OCI-LY3 (cell line): ENCODE measurements around the gene ZGLP1.

ENCODE experiments used
- H2AFZ ChIP-seq: fragments of 200-600, 300-600 bp; shearing (Covaris generic); 2 replicates; pipeline ENCODE4 v1.6.0; 2014; ENCODE audit warnings: antibody characterized with exemption, low read depth, low read length
- H3K27ac ChIP-seq: fragments of 200-600, 300-600 bp; sonication (generic); 2 replicates; pipeline ENCODE4 v1.5.1; 2014; ENCODE audit warnings: mild to moderate bottlenecking, low read length, moderate library complexity, mixed read lengths
- H3K27me3 ChIP-seq: fragments of 200-600, 300-600 bp; sonication (generic); 2 replicates; pipeline ENCODE4 v1.6.1; 2014; ENCODE audit warnings: low read depth, low read length, mixed read lengths
- H3K36me3 ChIP-seq: fragments of 200-600, 300-600 bp; sonication (generic); replicated peaks from 2 replicates; pipeline ENCODE3; 2014; ENCODE audit warnings: low read depth, low read length, mixed read lengths
- H3K4me1 ChIP-seq: fragments of 300-600, 200-600 bp; sonication (generic); 2 replicates; pipeline ENCODE4 v1.6.1; 2014; ENCODE audit warnings: low read length, mixed read lengths
- H3K4me2 ChIP-seq: fragments of 200-600, 300-600 bp; sonication (generic); 2 replicates; pipeline ENCODE4 v1.6.1; 2014; ENCODE audit warnings: low read length, mixed read lengths
- H3K4me3 ChIP-seq: fragments of 300-600, 200-600 bp; sonication (generic); 2 replicates; pipeline ENCODE4 v1.5.1; 2014; ENCODE audit warnings: antibody characterized with exemption, mild to moderate bottlenecking, low read length, moderate library complexity
- H3K79me2 ChIP-seq: fragments of 300-600, 200-600 bp; shearing (Covaris generic); 2 replicates; pipeline ENCODE4 v1.6.1; 2014; ENCODE audit warnings: mild to moderate bottlenecking, low read length, mixed read lengths
- H3K9ac ChIP-seq: fragments of 300-600, 200-600 bp; shearing (Covaris generic); 2 replicates; pipeline ENCODE4 v1.6.0; 2014; ENCODE audit warnings: mild to moderate bottlenecking, low read length, moderate library complexity
- H3K9me3 ChIP-seq: fragments of 200-600, 300-600 bp; shearing (Covaris generic); 2 replicates; pipeline ENCODE4 v1.6.1; 2014; ENCODE audit warnings: low read length, mixed read lengths; ENCODE audit not compliant: insufficient read depth
- H4K20me1 ChIP-seq: fragments of 200-600, 300-600 bp; sonication (generic); 2 replicates; pipeline ENCODE4 v1.6.1; 2016; ENCODE audit warnings: low read length, mixed read lengths; ENCODE audit not compliant: insufficient read depth
- EZH2phosphoT487 ChIP-seq: fragments of 200-600 bp; shearing (Covaris generic); IDR thresholded peaks from 2 replicates; pipeline ENCODE4 v1.6.1; 2018; ENCODE audit warnings: antibody characterized with exemption, mixed run types, low read depth
- TF ChIP-seq, protein P1 (sequence below): fragments of 200-600, 300-600 bp; sonication (generic); IDR thresholded peaks from 2 replicates; pipeline ENCODE4 v1.5.1; 2014; ENCODE audit warnings: antibody characterized with exemption, low read length, low read depth

ZGLP1 gene

DNA sequence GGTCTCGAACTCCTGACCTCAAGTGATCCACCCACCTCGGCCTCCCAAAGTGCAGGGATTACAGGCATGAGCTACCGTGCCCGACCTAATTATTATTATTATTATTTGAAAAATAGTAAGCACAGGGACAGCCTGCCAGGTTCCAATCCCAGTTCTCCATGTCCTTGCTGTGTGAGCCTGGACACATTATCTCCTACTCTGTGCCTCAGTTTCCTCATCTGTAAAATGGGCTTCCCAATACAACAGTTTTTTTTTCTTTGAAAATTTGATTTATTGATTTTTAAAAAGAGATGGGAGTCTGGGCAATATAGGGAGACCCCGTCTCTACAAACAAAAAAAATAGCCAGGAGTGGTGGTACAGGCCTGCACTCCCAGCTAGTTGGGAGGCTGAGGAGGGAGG lies 3.3 kb downstream of the ZGLP1 start:
- no peak overlapping the region for H3K27ac ChIP-seq
- H2AFZ ChIP-seq = no peak overlapping the region
- H3K9me3 ChIP-seq = no peaks in the 10 kb centered on the region
- no peaks in the 10 kb centered on the region for H4K20me1 ChIP-seq
- no peaks in the 10 kb centered on the region for H3K36me3 ChIP-seq
- H3K4me2 ChIP-seq = no peak overlapping the region
- no peaks in the 10 kb centered on the region for H3K79me2 ChIP-seq
- H3K9ac ChIP-seq = no peak overlapping the region
- no peak overlapping the region for H3K4me3 ChIP-seq
- TF ChIP-seq, protein P1, sequence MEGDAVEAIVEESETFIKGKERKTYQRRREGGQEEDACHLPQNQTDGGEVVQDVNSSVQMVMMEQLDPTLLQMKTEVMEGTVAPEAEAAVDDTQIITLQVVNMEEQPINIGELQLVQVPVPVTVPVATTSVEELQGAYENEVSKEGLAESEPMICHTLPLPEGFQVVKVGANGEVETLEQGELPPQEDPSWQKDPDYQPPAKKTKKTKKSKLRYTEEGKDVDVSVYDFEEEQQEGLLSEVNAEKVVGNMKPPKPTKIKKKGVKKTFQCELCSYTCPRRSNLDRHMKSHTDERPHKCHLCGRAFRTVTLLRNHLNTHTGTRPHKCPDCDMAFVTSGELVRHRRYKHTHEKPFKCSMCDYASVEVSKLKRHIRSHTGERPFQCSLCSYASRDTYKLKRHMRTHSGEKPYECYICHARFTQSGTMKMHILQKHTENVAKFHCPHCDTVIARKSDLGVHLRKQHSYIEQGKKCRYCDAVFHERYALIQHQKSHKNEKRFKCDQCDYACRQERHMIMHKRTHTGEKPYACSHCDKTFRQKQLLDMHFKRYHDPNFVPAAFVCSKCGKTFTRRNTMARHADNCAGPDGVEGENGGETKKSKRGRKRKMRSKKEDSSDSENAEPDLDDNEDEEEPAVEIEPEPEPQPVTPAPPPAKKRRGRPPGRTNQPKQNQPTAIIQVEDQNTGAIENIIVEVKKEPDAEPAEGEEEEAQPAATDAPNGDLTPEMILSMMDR = no peak
- TF ChIP-seq EZH2phosphoT487 = no peak
- no peaks in the 10 kb centered on the region for H3K27me3 ChIP-seq
- no peaks in the 10 kb centered on the region for H3K4me1 ChIP-seq

DNA sequence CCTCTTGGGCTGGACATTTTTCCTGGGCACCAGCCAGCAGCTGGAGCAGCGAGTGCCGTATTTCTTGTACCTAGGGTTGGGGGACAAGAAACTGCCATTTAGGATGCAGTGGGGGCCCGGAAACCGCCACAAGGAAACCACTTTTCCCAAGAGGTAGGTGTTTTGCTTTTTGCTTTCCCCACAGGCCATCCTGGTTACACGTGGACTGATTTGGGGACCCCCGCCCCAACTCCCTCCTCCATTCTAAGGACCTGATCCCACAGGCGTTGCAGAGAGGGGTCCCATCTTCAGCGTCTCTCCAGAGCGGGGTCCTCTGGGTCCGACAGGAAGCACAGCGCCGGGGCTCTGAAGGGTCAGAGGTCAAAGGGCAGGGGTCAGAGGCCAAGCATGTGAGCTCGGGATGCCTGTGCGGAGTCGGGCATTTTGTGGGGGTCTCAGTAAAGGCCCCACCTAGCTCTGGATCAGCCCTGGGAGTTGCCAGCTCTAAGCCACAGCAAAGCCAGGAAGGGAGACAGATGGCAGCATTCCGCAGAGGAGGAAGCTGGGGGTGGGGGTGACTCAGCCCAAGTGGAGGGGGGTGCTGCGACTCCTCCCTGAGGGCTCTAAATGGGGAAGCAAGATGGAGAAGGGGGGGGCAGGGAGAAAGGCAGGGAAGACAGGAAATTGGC lies 4.3 kb downstream of the ZGLP1 start:
- H3K4me2 ChIP-seq = no peak overlapping the region
- no peaks in the 10 kb centered on the region for H3K4me1 ChIP-seq
- H3K9me3 ChIP-seq = no peaks in the 10 kb centered on the region
- H3K27me3 ChIP-seq = 0 out of 2 replicates have a peak, but pooled peaks cover 2% of the 10 kb centered on the region
- no peak overlapping the region for H3K4me3 ChIP-seq
- H3K36me3 ChIP-seq = no peaks in the 10 kb centered on the region
- H3K9ac ChIP-seq = no peak overlapping the region
- TF ChIP-seq, protein P1 = no peak
- no peak for TF ChIP-seq EZH2phosphoT487
- no peak overlapping the region for H3K27ac ChIP-seq
- no peaks in the 10 kb centered on the region for H3K79me2 ChIP-seq
- no peak overlapping the region for H2AFZ ChIP-seq
- no peaks in the 10 kb centered on the region for H4K20me1 ChIP-seq

DNA sequence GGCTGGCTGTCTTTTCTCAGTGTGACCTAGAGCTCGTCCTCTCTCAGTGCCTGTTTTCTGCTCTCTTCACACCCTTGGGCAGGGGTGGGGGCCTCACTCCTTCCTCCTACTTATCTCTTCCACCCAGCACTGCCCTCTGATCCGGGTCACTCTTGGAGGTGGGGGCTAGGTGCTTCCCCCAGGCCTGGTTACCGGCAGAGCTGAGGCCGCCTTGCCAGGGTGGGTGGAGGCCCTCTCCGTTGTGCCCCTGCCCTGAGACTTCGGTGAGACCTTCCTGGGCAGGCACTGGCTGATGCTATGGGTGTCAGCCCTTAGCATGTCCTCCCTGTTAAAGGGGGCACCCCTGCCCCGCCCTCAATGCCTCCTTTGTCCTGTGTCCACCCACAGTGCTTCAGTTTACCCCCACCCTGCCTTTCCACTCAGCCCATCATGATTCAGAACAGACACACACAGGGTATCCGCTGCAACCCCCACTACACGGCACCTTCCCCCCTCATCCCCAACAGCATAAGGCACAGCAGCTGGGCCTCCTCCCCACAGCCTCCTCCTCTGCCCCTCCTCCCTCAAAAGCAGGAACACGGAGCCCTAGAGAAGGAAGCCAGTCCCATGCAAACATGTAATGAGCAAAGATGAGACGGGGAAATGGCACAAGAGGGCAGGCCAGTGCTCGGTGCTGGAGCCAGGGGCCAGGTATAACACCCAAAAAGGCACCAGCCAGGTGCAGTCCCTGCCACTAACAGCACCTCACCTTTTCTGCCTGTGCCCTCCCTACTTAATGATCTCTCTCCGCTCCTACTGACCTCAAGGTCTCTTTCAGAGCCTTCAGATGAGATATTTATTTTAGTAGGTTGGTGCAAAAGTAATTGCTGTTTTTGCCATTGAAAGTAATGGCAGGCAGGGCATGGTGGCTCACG lies 9.8 kb downstream of the ZGLP1 start:
- H3K9ac ChIP-seq = no peak overlapping the region
- H4K20me1 ChIP-seq = no peaks in the 10 kb centered on the region
- 0 out of 2 replicates have a peak overlapping the region, but pooled peaks have one; percentile 5 for H3K4me2 ChIP-seq
- no peaks in the 10 kb centered on the region for H3K9me3 ChIP-seq
- H3K79me2 ChIP-seq = no peaks in the 10 kb centered on the region
- no peak overlapping the region for H3K4me3 ChIP-seq
- no peak overlapping the region for H3K27ac ChIP-seq
- H3K36me3 ChIP-seq = no peaks in the 10 kb centered on the region
- 0 out of 2 replicates have a peak, but pooled peaks cover 2% of the 10 kb centered on the region for H3K27me3 ChIP-seq
- TF ChIP-seq, protein P1 = no peak
- no peak for TF ChIP-seq EZH2phosphoT487
- peak overlapping the region; percentile 0; the same call in 1 of the 2 replicates for H2AFZ ChIP-seq
- H3K4me1 ChIP-seq = no peaks in the 10 kb centered on the region; the same call in 1 of the 2 replicates

DNA sequence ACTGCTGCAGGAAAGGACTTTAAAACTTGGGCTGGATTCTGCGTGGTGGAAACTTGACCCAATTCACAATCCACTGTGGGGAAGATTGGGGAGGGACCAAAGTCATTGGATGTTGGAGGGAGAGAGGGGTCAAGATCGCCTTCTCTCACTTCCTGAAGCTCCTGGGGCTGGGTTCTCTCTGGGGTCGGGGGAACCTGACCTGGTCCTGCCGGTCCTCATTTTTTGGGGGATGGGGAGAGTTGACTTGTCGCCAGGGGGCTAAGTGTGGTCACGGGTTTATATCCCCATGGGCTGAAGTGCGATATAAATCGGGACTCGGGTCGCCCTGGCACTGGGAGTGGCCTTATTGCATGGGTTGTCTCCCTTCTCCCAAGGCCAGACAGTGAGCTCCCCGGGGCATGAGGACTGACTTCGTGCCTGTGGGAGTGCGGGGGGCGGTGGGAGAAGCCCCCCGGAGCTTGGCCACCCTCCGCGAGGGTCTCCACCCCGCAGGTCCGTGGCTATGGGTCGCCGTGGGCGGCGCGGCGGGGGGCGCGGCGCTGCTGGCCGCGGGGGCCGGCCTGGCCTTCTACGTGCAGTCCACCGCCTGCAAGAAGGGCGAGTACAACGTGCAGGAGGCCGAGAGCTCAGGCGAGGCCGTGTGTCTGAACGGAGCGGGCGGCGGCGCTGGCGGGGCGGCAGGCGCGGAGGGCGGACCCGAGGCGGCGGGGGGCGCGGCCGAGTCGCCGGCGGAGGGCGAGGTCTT lies 13.6 kb downstream of the ZGLP1 start:
- Histone ChIP-seq H3K27me3 (no peaks in the 10 kb centered on the region), H3K9me3 (no peaks in the 10 kb centered on the region), H3K4me3 (no peak overlapping the region), H3K27ac (no peak overlapping the region), H2AFZ (no peak overlapping the region), H4K20me1 (no peaks in the 10 kb centered on the region), H3K36me3 (peaks cover 8% of the 10 kb centered on the region), H3K9ac (no peak overlapping the region), H3K79me2 (no peaks in the 10 kb centered on the region), H3K4me2 (no peak overlapping the region), H3K4me1 (no peaks in the 10 kb centered on the region; the same call in 1 of the 2 replicates)
- no peak for TF ChIP-seq EZH2phosphoT487
